T-helper 2 cell (primary cell): ENCODE data around the gene ZXDA.
A peak's percentile ranks its signal among the peaks of the same experiment; 100 is the strongest.

ENCODE experiments used
- DNase-seq, 5 experiments: peaks; one replicate each; pipeline versions ENCODE4 v3.0.0 to v3.0.0-alpha.2; 2012 to 2022
- total RNA-seq, 2 donors: gene quantifications; one replicate each; lab custom pipeline; 2026; lab: John Stamatoyannopoulos, UW

Gene ZXDA, protein sequence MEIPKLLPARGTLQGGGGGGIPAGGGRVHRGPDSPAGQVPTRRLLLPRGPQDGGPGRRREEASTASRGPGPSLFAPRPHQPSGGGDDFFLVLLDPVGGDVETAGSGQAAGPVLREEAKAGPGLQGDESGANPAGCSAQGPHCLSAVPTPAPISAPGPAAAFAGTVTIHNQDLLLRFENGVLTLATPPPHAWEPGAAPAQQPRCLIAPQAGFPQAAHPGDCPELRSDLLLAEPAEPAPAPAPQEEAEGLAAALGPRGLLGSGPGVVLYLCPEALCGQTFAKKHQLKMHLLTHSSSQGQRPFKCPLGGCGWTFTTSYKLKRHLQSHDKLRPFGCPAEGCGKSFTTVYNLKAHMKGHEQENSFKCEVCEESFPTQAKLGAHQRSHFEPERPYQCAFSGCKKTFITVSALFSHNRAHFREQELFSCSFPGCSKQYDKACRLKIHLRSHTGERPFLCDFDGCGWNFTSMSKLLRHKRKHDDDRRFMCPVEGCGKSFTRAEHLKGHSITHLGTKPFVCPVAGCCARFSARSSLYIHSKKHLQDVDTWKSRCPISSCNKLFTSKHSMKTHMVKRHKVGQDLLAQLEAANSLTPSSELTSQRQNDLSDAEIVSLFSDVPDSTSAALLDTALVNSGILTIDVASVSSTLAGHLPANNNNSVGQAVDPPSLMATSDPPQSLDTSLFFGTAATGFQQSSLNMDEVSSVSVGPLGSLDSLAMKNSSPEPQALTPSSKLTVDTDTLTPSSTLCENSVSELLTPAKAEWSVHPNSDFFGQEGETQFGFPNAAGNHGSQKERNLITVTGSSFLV
- total RNA-seq = 43.0 to 52.4 reads per million in 2 donors

DNA sequence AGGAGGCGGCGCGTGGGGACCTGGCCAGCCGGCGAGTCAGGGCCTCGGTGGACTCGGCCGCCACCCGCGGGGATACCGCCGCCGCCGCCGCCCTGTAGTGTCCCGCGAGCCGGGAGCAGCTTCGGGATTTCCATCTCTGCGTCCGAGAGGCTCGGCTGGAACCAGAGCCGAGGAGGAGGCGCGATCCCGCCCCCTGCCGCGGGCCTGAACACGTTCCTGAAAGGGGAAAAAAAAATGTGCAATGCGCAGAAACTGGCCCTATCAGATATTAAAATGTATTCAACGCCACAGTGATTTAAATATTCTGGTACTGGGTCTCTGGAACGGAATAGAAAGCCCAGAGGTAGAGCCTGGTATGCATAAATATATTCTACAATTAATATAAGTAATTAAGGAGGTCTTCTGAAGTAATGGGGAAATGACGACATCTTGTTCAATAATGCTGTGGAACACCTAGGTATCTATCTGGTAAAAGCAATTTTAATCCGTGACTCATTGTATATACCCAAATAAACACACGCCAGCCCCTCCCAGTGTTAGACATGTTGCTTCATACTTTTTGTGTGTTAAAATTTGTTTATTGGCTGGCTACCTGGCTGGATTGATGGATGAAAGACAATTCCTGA lies at the start of gene ZXDA:
TSS of gene ZXDA (minus strand) at position 172 of the 626 bp plus-strand sequence. CDS start at position 134, 38 bp downstream.
- peak in 2 of 5 experiments; percentile 32 to 62 for DNase-seq

DNA sequence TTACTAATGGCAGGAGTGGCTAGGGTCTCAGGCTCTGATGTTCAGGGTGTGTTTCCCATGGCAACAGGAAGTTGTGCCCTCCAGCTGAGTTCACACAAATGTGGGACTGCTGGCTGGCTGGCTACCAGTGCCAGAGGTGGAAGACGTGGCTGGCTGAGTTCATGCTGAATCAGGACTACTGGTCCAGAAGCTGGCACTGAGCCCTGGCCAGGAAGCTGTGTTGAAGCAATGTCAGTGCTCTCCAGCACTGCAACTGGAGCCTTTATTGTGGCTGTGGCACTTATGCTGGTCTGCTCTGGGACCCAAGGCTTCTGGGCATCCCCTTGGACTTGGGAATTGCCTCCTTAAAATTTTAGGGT lies 42.0 kb upstream of the ZXDA start:
- no peak for DNase-seq

DNA sequence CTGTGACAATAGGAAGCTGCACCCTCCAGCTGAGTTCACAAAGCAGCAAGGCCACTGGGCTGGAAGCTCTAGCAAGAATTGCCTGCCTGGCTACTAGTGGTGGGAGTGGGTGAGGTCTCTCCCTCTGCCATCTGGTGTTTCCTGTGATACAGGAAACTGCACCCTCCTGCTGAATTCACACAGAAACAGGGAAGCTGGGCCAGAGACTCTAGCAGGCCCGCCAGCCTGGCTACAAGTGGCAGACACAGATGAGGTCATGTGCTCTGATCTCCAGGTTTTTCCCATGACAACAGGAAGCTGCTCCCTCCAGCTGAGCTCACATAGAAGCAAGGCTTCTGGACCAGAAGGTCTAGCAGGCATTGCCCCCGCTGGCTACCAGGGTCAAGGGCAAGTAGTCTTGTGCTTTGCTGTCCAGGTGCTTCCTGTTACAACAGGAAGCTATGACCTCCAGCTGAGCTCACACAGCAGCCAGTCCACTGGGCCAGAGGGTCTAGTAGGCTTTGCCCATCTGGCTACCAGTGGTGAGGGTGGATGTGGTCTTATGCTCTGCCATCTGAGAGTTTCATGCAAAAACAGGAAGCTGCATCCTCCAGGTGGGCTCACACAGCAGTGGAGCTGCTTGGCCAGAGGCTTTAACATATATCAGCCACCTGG lies 41.5 kb upstream of the ZXDA start:
- no peak for DNase-seq

DNA sequence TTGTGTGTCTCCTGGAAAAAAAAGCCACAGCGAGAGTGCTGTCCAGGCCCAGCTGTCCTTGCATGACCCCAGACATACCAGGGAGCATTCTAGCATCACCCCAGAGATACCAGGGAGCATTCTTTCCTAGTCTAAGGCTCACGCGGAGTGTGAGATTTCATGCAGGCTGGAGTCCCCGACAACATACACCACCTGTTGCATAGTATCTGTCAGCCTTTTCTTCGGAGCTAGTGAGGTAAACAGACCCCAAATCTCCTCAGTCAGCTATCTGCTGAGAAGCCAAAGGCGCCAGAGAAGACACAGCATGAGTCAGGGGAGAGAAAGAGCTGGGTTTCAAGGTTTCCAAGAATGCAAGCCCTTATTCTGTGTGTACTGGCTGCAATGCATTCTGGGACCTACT lies 23.1 kb upstream of the ZXDA start:
- DNase-seq = no peak

DNA sequence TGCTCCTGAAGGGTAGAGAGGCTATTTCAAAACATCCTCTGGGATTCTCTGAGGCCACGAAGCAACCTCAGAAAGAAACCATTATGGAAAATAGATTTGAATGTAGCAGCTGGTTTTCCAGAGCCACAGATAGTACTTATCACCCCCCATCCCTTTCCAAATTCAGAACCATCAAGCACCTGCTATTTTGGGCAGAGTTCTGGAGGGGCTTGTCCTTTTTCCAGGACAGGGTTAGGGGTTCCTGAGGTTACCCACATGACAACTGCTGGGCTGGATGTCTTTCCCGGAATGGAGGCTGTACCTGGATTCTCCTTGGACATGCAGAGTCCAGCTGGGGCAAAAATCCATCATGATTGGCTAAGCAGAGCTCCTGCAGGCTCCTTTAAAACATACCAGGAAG lies 22.0 kb upstream of the ZXDA start:
- no peak for DNase-seq

DNA sequence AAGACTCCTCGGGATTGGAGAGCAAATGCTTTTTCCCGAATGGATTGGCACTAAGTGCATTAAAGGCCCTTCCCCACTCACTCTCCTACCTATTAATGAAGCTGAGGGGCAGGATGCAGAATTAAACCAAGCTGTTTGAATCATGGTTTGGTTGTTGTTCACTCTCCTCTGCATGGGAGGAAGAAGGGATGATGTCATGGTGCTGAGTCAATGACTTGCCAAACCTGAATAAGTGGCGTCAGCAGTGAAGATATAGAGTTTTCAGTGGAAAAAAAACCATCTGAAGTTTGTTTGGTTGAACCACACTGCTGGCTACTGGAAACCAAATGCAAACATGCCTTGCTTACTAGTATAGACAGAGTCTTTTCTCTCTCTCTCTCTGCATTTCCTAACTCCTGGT lies 19.8 kb upstream of the ZXDA start:
- DNase-seq = no peak

DNA sequence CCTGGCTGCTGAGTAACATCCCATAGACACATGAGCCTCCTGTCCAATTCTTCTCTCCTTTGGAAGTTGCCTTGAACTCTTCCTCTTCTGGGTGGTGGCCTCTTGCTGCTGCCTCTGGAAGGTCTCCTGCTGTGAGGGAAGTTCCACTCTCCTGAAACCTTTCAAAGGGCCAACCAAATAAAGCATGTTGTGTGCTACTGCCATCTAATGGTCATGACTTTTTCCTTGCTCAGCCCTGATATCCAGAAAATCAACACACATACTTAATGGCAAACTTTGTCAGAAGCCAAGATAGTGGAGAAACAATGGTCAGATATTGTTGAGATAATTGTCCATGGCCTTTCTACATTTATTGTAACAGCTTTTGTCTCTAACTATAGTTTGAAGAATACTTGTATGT lies 19.1 kb upstream of the ZXDA start:
- peak in 1 of 5 experiments; percentile 14 for DNase-seq

DNA sequence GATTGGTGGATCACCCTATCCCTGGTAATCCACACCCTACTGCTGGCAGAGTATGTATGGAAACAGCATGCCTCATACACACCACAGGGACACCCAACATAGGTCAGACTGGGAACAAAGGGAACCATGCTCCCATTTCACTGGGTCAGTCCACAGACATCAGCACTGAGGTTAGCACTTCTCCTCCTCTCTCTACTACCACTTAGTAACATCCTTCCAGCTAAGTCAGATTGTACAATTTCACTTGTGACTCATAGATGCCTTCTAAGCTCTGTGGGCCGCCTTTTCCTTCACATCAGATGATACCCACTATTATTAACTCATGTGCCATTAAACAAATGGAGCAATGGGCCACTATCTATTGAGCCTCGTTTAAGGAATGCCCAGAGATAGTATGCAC lies 15.5 kb upstream of the ZXDA start:
- DNase-seq = no peak

DNA sequence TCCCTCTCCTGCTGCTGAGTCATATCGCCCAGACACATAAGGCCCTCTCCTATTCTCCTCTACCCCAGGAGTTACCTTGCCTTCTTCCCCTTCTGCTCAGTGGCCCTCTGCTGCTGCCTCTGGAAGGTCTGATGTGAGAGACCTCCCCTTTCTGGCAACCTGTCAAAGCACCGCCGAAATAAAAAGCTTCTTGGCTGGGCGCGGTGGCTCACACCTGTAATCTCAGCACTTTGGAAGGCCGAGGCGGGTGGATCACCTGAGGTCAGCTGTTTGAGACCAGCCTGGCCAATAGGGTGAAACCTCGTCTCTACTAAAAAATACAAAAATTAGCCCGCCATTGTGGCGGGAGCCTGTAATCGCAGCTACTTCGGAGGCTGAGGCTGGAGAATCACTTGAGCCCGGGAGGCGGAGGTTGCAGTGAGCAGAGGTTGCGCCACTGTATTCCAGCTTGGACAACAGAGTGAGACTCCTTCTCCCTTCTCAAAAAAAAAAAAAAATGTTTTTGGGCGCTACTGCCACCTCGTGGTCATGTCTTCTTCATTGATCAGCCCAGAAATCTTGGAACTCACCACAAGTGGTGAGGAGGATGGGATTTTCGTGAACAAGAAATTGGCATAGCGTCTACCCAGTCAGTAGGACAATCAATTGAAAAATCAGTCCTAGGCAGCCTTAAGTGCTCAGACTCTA lies 8.6 kb upstream of the ZXDA start:
- peak in 1 of 5 experiments; percentile 20 for DNase-seq

DNA sequence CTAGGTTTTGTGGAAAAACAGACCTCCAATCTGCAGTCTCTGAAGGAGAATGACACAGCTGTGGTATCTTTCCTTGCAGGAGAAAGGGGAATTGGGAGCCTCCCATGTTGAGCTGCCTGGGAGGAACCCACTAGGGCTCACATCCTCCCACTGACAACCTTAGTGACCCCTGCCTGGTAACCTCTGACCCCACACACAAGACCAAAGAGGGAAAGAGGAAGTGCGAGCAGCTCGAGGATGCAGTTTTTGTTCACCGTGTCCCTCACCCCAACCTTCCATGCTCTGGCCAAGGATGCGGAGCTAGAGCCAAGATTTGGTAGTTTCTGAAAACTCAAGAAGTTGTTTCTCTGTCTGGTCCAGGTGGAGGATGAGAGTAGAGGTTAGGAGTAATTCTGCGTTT lies 5.4 kb upstream of the ZXDA start:
- DNase-seq = no peak

DNA sequence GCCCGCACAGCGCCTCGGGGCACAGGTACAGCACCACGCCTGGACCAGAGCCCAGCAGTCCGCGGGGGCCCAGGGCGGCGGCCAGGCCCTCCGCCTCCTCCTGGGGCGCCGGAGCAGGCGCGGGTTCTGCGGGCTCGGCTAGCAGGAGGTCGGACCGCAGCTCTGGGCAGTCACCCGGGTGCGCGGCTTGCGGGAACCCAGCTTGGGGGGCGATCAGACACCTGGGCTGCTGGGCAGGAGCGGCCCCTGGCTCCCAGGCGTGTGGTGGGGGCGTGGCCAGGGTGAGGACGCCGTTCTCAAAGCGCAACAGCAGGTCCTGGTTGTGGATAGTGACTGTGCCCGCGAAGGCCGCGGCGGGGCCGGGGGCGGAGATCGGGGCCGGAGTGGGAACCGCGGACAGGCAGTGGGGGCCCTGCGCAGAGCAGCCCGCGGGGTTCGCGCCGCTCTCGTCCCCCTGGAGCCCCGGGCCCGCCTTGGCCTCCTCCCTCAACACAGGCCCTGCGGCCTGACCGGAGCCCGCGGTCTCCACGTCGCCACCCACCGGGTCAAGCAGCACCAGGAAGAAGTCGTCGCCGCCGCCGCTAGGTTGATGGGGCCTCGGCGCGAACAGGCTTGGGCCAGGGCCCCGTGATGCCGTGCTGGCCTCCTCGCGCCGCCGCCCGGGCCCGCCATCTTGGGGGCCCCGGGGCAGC lies 517 bp downstream of the ZXDA start:
- DNase-seq = peak in 3 of 5 experiments; percentile 4 to 41 (median 29)

DNA sequence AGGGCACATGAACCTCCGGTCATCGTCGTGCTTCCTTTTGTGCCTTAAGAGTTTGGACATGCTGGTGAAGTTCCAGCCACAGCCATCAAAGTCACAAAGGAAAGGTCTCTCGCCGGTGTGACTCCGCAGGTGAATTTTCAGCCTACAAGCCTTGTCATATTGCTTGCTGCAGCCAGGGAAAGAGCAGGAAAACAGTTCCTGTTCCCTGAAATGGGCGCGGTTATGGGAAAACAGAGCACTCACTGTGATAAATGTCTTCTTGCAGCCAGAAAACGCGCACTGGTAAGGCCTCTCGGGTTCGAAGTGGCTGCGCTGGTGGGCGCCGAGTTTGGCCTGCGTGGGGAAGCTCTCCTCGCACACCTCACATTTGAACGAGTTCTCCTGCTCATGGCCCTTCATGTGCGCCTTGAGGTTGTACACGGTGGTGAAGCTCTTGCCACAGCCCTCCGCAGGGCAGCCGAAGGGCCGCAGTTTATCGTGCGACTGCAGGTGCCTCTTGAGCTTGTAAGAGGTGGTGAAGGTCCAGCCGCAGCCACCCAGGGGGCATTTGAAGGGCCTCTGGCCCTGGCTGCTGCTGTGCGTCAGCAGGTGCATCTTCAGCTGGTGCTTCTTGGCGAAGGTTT lies 1.2 kb downstream of the ZXDA start:
- DNase-seq = peak in 1 of 5 experiments; percentile 3

DNA sequence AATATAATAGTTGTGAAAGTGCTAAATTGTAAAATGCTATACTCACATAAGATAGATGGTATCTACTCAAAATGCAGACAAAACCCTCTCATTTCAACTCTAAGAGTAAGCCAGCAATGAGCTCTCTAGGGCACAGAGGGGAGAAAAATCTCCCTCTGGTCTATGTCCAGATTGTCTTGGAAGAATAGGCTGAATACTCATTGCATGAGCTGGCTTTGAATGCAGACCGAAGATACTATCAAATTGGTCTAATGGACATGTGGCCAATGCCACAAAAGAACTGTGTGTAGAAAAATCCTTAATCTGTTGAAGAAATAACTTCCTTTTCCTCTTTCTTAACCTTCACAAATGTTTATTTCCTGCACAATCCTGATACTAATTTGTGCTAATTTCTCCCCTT lies 3.5 kb downstream of the ZXDA start:
- DNase-seq = no peak

DNA sequence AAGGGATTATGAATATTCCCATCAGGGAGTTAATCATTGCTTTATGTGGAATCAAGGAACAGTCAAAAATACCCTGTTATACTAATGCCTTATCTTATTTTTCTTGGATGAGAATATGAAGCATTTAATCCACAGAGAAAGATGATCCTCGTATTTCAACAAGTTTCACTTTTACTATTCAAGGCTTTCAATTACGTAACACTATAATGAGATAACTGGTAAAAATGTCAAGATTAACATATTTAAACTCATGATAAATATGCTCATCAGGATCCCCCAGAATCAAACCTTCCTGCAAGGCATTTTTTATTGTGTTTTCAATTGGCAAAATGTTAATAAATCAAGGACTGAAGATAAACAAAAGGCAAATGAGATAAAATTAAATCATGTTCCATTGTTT lies 5.1 kb downstream of the ZXDA start:
- no peak for DNase-seq

DNA sequence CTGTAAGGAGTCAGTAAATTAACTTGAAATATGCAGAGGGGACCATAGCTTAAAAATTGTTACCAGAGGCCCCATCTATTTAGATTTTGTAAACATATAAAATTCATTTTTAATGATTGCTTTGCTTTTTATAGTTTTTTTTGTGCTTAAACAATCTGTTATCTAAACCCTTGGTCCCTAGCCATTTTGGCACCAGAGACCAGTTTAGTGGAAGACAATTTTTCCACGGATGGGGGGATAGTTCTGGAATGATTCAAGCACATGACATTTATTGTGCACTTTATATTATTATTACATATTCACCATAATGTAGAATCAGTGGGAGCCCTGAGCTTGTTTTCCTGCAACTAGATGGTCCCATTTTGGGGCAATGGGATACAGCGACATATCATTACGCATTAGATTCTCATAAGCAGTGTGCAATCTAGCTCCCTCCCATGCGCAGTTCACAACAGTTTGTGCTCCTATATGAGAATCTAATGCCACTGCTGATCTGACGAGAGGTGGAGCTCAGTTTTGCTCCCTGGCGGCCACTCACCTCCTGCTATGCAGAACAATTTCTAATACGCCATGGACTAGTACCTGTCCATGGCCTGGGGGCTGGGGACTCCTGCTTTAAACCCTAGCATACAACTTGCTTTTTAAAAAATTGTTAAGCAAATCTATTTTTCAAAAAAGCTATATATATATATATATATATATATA lies 5.9 kb downstream of the ZXDA start:
- no peak for DNase-seq

DNA sequence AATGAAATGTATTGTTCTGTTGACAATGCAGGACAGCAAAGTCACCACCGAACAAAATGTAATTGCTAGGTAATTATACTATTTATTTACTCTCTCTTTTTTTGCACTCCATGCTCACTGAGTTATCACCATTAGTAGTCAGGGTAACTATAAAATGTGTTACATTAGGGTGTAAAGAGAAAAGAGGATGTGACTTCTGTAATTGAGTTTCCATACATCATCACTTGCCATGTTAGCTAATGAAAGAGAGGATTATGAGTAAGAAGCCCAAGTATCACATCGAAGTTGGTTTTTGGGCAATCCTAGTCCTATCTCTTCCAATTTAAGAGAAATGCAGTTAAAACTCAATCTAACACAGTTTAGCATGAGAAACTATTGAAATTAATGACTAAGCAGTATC lies 7.6 kb downstream of the ZXDA start:
- DNase-seq = no peak

DNA sequence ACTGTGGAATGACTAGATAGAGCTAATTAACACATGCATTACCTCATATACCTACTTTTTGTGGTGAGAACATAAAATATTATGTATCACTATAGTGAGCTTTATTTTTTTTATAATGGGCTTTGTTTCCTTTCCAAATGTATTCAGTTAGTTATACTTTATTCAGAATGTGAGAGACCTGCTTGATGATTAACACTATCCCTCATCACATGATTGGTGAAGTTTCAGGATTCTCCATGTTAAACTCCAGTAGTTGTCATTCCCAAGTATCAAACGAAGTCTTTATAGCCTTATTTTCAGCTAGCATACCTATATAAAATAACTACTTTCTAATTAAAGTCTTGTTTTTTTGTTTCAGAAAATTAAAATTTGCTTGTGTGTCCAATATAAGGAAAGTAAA lies 8.8 kb downstream of the ZXDA start:
- DNase-seq = no peak

DNA sequence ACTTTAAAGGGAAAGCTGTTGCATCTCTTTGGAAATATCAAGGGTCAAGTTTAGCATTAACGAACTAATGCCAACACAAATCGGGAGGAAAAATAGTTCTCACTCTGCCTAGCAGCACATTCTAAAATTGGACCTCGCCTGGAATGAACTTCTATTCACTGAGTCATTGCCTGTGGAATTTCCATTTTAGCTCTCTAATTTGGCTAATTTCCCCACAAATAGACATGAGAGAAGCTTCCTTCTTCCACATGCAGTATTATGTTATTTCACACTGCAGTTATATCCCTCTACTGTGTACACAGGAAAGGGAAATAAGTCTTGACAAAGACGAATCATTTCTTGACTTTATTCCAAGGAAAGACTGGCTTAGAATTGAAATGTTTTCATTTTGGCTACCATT lies 9.3 kb downstream of the ZXDA start:
- no peak for DNase-seq

DNA sequence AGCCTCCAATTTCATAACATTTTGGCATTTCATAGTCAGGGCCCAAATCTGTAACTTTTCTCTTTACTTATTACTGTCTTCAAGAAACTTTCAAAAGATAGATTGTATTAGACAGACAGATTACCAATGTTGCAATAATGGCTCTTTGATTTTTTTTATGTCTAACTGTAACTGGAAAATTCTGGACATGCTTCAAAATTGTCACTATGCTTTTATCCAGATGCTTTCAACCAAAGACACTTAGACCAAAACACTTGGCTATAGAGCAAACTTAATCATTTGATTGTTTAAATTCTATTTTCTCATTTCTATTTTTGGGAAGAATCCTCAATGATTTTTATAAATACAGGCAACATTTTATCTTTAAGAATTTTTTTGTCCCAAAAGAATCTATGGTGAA lies 10.4 kb downstream of the ZXDA start:
- no peak for DNase-seq

DNA sequence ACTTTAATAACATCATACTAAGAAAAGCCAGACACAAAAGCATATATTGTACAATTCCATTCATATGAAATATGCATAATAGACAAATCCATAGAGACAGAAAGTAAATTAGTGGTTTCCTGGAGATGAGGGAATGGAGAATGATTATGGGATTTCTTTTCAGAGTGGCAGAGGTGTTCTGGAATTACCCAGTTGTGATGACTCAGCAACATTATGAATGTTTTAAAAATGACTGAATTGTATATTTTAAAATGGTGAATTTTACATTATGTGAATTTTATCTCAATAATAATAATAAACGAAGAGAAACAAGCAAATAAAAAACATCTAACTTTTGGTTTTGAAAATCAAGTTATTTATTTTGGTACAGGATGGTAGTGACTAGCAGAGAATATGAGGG lies 11.2 kb downstream of the ZXDA start:
- DNase-seq = no peak

DNA sequence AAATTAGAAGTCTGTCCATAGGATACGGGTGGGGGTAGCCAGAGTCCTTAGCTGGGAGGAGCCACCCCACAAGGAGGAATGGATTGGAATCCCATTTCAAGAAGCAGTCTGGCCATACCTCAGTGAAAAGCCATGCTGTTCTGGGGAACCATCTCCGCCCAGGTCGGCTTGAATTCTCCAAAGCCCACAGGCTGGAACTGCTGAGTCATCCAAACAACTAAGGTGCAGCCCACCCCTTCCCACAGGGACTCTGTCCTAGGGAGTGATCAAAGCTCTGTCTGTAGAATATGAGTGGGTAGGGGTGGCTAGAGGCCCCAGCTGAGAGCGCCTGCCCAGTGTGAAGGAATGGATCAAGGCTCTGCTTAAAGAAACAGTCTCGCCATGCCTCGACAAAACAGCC lies 38.8 kb downstream of the ZXDA start:
- DNase-seq = no peak
